Fibroblast of villous mesenchyme (primary cell): Measurements from ENCODE around the gene SPSB4. TPM values are rescaled to one million over a fixed set of nuclear protein-coding genes. Genes with fewer than 3 reads are reported as not detected.

ENCODE experiments used
- DNase-seq: peaks from one replicate; pipeline ENCODE4 v3.0.0-alpha.2; 2010; ENCODE audit warnings: low read depth
- H3K4me3 ChIP-seq: 2 replicates; pipeline ENCODE4 v1.5.1; 2011; ENCODE audit warnings: low read depth, mild to moderate bottlenecking, low read length
- CTCF ChIP-seq: IDR thresholded peaks from 2 replicates; pipeline ENCODE4 v1.5.1; 2012; ENCODE audit warnings: low read depth, mild to moderate bottlenecking, low read length; ENCODE audit not compliant: insufficient read depth
- total RNA-seq: library from RNA; depleted of rRNA; stranded (reverse); fragments of >200 nt; gene quantifications from 2 replicates; pipeline ENCODE4 v1.2.3, GENCODE V29; 2012

Gene SPSB4
- total RNA-seq, 1 donor = not detected

GRCh38 chr3:141055136-141055535 is 4.0 kb downstream of the SPSB4 start:
- TF ChIP-seq CTCF = no peak
- DNase-seq = no peak

GRCh38 chr3:141055536-141056445 is 4.6 kb downstream of the SPSB4 start:
- no peak for TF ChIP-seq CTCF
- DNase-seq = no peak
- H3K4me3 ChIP-seq = no peak overlapping the region

More at GRCh38 chr3:141055136-141055535, 4.0 kb downstream of the SPSB4 start:
- no peak overlapping the region for H3K4me3 ChIP-seq

DNA sequence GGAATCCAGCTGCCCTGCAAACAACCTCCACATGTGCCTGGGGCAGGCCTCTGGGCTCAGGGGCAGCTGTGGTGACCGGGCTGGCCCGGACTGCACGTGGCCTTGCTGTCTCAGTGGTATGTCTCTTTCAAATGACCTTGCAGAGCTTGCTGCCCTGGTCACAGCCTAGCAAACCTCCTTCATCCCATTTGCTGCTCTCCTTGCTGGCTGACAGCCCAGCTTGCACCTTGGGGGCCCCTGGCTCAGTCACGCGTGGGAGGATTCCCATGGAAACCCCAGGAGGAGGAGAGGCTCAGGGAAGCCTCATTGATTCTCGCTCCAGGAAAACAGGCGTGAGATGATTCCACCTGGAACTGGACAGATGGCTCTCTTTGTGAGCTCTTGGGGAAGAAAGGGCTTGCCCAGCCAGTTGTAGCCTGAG is 5.6 kb downstream of the SPSB4 start:
- no peak for TF ChIP-seq CTCF
- DNase-seq = no peak
- no peak overlapping the region for H3K4me3 ChIP-seq

GRCh38 chr3:141057436-141057835 is 6.3 kb downstream of the SPSB4 start:
- no peak for DNase-seq
- no peak overlapping the region for H3K4me3 ChIP-seq
- TF ChIP-seq CTCF = no peak

DNA sequence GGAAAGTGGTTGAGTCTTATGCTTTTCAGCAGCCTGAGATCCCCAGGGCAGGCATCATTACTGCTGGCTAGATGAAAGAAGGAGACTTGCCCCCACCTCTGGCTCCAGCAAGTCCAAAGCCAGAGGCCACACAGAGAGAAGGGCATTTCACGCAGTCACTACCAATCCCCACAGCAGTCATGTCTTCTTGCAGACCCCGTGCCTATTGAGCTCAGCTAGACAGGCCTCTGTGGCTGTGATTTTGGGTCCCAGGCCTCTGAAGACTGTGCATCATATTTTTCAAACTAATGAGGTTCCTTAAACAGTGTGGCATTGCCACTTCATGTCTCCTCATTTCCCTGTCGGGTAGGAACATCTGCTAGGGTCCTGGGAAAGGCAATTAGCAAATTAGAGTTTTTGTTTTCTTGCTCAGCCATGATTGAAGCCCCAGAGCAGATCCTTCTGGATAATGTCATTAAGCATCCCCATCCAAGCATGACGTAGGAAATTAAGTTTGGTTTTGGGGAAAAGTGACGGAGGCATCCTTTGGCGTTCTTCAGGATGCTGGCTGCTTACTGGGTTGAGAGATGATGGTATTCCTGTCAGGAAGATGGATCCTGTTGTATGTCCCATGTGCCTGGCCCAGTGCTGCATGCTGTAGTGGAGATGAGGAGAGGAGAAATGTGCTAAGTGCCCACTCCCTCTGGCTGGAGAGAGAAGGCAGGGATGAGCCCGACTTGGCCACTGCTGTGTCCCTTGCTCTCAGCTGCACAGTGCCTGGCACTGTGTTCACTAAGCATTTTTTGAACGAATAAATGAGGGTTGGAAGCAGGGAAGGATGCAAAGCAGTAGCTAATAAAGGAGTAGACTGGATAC is 7.0 kb downstream of the SPSB4 start:
- no peak overlapping the region for H3K4me3 ChIP-seq
- TF ChIP-seq CTCF = no peak
- DNase-seq = no peak

DNA sequence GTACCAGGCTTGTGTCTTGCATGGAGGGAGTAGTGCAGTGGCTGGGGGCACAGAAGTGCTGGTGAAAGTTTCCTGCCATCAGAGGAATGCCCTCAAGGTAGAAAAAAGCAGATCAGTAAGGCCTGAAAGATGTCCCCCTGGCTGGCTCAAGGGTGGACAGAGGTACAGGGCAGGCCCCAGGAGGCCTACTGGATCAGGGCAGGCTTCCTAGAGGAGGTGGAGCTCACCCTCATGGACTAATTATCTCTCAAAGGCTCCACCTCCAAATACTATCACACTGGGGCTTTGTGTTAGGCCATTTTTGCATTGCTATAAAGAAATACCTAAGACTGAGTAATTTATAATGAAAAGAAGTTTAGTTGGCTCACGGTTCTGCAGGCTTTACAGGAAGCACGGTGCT is 7.8 kb downstream of the SPSB4 start:
- no peak for TF ChIP-seq CTCF
- H3K4me3 ChIP-seq = no peak overlapping the region
- DNase-seq = no peak
